Suprapubic skin (tissue), 4 donors: ENCODE measurements around the gene AKAP13. TPM values are rescaled to one million over a fixed set of nuclear protein-coding genes. Genes with fewer than 3 reads are reported as not detected.

Experiments used
- DNase-seq, 2 donors: peaks; one replicate each; pipeline ENCODE4 v3.0.0-alpha.2; 2019; ENCODE audit warnings: low spot score in 2 of 2
- H3K27ac ChIP-seq: fragments of 200-600 bp; sonication (generic); one replicate; pipeline ENCODE4 v1.5.1; 2019
- H3K27me3 ChIP-seq: fragments of 200-600 bp; sonication (generic); one replicate; pipeline ENCODE4 v1.5.1; 2019
- H3K36me3 ChIP-seq: fragments of 200-600 bp; sonication (generic); one replicate; pipeline ENCODE4 v1.5.1; 2019
- H3K4me1 ChIP-seq: fragments of 200-600 bp; sonication (generic); one replicate; pipeline ENCODE4 v1.5.1; 2019
- H3K4me3 ChIP-seq: fragments of 200-600 bp; sonication (generic); one replicate; pipeline ENCODE4 v1.5.1; 2019; ENCODE audit warnings: mild to moderate bottlenecking
- H3K9me3 ChIP-seq: fragments of 200-600 bp; sonication (generic); one replicate; pipeline ENCODE4 v1.5.1; 2019
- CTCF ChIP-seq, 2 donors: fragments of 200-600 bp in 1 of 2; fragments of 450-650 bp in 1 of 2; sonication (generic) in 1 of 2; IDR thresholded peaks; one replicate each; pipeline ENCODE4 v1.5.1; 2016 to 2019; ENCODE audit warnings: antibody characterized with exemption in 2 of 2, mild to moderate bottlenecking in 1 of 2, moderate library complexity in 1 of 2
- EP300 ChIP-seq: sonication (generic); formaldehyde crosslinking; IDR thresholded peaks from one replicate; pipeline ENCODE4 v1.6.1; 2017; ENCODE audit warnings: antibody characterized with exemption
- POLR2A ChIP-seq, 2 donors: fragments of 450-650 bp; IDR thresholded peaks; one replicate each; pipeline ENCODE4 v1.6.1; 2017; ENCODE audit warnings: antibody characterized with exemption in 2 of 2, mild to moderate bottlenecking in 2 of 2, moderate library complexity in 2 of 2
- POLR2AphosphoS5 ChIP-seq, 3 donors: sonication (generic); formaldehyde crosslinking; IDR thresholded peaks; one replicate each; pipeline ENCODE4 v1.6.1; 2017; ENCODE audit warnings: antibody characterized with exemption in 3 of 3
- WGBS: methylation state at CpG from one replicate; pipeline ENCODE4 v1.1.5; 2018; 5-methylcytosine and 5-hydroxymethylcytosine counted together
- total RNA-seq, 4 donors: library from RNA; depleted of rRNA; stranded (reverse); fragments of >200 nt; gene quantifications; one replicate each; pipeline ENCODE4 v1.1.0, GENCODE V29; 2016

AKAP13 gene
- total RNA-seq, 4 donors from 2014 or later: 124 to 249 (median 163) TPM

- Histone ChIP-seq H3K27me3 (no peaks in the 10 kb centered on the region), H3K36me3 (peaks cover 44% of the 10 kb centered on the region), H3K27ac (peak overlapping the region; percentile 24), H3K9me3 (no peaks in the 10 kb centered on the region), H3K4me1 (peaks cover 55% of the 10 kb centered on the region), H3K4me3 (peak overlapping the region; percentile 23)
- no peak for TF ChIP-seq CTCF (IDR thresholded peaks at IDR 0.05)
- TF ChIP-seq POLR2AphosphoS5 (IDR thresholded peaks at IDR 0.05): no peak
- no peak for TF ChIP-seq EP300
- no peak for TF ChIP-seq POLR2A (IDR thresholded peaks at IDR 0.05)
- peak in 1 of 2 donors; percentile 69 for DNase-seq
- 37% methylated on average over 18 of the region's 21 CpGs for WGBS
Measured at GRCh38 chr15:85749261-85750151, 369.1 kb downstream of the AKAP13 start.

GRCh38 chr15:85750319-85751290, 370.2 kb downstream of the AKAP13 start:
- Histone ChIP-seq H3K4me1 (peaks cover 62% of the 10 kb centered on the region), H3K27ac (peak overlapping the region; percentile 24), H3K36me3 (peaks cover 33% of the 10 kb centered on the region), H3K9me3 (no peaks in the 10 kb centered on the region), H3K27me3 (no peaks in the 10 kb centered on the region), H3K4me3 (peak overlapping the region; percentile 23)
- peak in 1 of 2 donors; percentile 81 for DNase-seq
- WGBS: 22% methylated on average over 24 of the region's 27 CpGs
- TF ChIP-seq CTCF (IDR thresholded peaks at IDR 0.05) (no peak), POLR2A (IDR thresholded peaks at IDR 0.05) (no peak), POLR2AphosphoS5 (IDR thresholded peaks at IDR 0.05) (no peak), EP300 (no peak)

GRCh38 chr15:85751291-85752123, 371.1 kb downstream of the AKAP13 start:
- 57% methylated on average over 15 of the region's 15 CpGs for WGBS
- Histone ChIP-seq H3K36me3 (peaks cover 24% of the 10 kb centered on the region), H3K4me1 (peaks cover 62% of the 10 kb centered on the region), H3K27me3 (no peaks in the 10 kb centered on the region), H3K27ac (no peak overlapping the region), H3K4me3 (no peak overlapping the region), H3K9me3 (no peaks in the 10 kb centered on the region)
- peak; percentile 70 to 77 for DNase-seq
- TF ChIP-seq EP300 (no peak), POLR2AphosphoS5 (IDR thresholded peaks at IDR 0.05) (no peak), POLR2A (IDR thresholded peaks at IDR 0.05) (no peak), CTCF (IDR thresholded peaks at IDR 0.05) (no peak)

- WGBS: 57% methylated on average over 15 of the region's 15 CpGs
- DNase-seq: peak; percentile 60 to 74
- H3K36me3 ChIP-seq: peaks cover 18% of the 10 kb centered on the region
- H3K27ac ChIP-seq: no peak overlapping the region
- no peaks in the 10 kb centered on the region for H3K27me3 ChIP-seq
- H3K4me3 ChIP-seq: no peak overlapping the region
- H3K9me3 ChIP-seq: no peaks in the 10 kb centered on the region
- TF ChIP-seq EP300 (no peak), CTCF (IDR thresholded peaks at IDR 0.05) (no peak), POLR2AphosphoS5 (IDR thresholded peaks at IDR 0.05) (no peak), POLR2A (IDR thresholded peaks at IDR 0.05) (no peak)
- H3K4me1 ChIP-seq: peaks cover 62% of the 10 kb centered on the region
Measured at GRCh38 chr15:85752124-85752475, 371.7 kb downstream of the AKAP13 start.
